ENCODE results near the gene PIEZO1. TPM values are rescaled to one million over a fixed set of nuclear protein-coding genes. Genes with fewer than 3 reads are reported as not detected.

Gene PIEZO1
- total and polyA plus RNA-seq, 2 donors (not counting 3 experiments of a cell fraction or from before 2014, with no cell fraction given): 298 to 322 TPM

DNA sequence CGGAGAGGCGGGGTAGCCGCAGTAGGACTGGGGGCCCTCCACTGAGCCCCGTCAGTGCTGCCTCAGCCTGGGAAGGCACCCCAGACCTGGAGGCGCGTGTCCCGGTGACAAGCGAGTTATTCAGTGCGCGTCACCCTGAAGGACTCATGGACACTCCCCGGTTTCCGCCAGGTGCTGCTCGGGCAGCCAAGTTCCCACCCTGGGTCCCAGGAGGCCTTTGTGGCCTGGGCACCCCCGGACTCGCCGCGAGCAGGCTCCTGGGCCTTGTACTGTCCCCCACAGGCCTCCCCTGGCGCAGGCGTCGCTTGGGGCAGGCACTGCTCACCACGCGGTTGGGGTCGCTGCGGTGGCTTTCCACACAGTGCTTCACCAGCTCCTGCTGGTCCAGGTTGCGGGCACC is 86.4 kb downstream of the PIEZO1 start:
- H4K20me1 ChIP-seq (replicated peaks; ENCODE audit: control insufficient read depth, extremely low read depth, insufficient read depth, low read length): no peaks in the 10 kb centered on the region
- no peak overlapping the region for H3K4me2 ChIP-seq (ENCODE audit: insufficient read depth, low read length)
- no peak overlapping the region for H3K4me3 ChIP-seq (replicated peaks in 1 of 3; ENCODE audit: insufficient read depth in 1 of 3, low read depth in 1 of 3, low read length in 3 of 3)
- H2AFZ ChIP-seq (ENCODE audit: low read depth, low read length): no peak overlapping the region
- intact Hi-C loops (cut with micrococcal nuclease): no loop called here
- CTCF ChIA-PET: no interaction called here
- H3K9me1 ChIP-seq (replicated peaks; ENCODE audit: control insufficient read depth, extremely low read depth, insufficient read depth, low read length): no peaks in the 10 kb centered on the region
- H3K27me3 ChIP-seq (ENCODE audit: control insufficient read depth in 2 of 2, insufficient read depth in 2 of 2, low read length in 2 of 2): no peaks in the 10 kb centered on the region
- no TSS peak for BruUV-seq (replicated peaks)
- no peaks in the 10 kb centered on the region for H3K9me3 ChIP-seq (replicated peaks; ENCODE audit: control insufficient read depth, insufficient read depth, low read length)
- peaks cover 21% of the 10 kb centered on the region for H3K79me2 ChIP-seq (ENCODE audit: control insufficient read depth, insufficient read depth, low read length)
- H3K27ac ChIP-seq (ENCODE audit: insufficient read depth, low read depth, low read length): no peak overlapping the region
- POLR2A ChIA-PET: no interaction called here
- H3K36me3 ChIP-seq (ENCODE audit: control insufficient read depth in 2 of 2, extremely low read depth in 1 of 2, insufficient read depth in 2 of 2, low read length in 2 of 2): peaks cover 4 to 21% of the 10 kb centered on the region in 2 experiments
- dilution Hi-C loops (cut with MboI; ENCODE audit: extremely low pct_ligation_motif_present, low sequenced_read_pairs): no loop called here
- peaks cover 34% of the 10 kb centered on the region for H3K4me1 ChIP-seq (ENCODE audit: control insufficient read depth, extremely low read depth, insufficient read depth, low read length)
- DNase-seq (ENCODE audit: low read depth, low spot score) (no peak), FAIRE-seq (no peak)
- no peak overlapping the region for H3K9ac ChIP-seq (replicated peaks; ENCODE audit: extremely low read depth, insufficient read depth, low read length)
- TF ChIP-seq POLR2A (IDR thresholded peaks at IDR 0.05; ENCODE audit: low read depth, low read length): no peak
- no peak for TF ChIP-seq FOS (IDR thresholded peaks at IDR 0.05; ENCODE audit: borderline replicate concordance, insufficient read depth, low read length)
- TF ChIP-seq, protein P1, sequence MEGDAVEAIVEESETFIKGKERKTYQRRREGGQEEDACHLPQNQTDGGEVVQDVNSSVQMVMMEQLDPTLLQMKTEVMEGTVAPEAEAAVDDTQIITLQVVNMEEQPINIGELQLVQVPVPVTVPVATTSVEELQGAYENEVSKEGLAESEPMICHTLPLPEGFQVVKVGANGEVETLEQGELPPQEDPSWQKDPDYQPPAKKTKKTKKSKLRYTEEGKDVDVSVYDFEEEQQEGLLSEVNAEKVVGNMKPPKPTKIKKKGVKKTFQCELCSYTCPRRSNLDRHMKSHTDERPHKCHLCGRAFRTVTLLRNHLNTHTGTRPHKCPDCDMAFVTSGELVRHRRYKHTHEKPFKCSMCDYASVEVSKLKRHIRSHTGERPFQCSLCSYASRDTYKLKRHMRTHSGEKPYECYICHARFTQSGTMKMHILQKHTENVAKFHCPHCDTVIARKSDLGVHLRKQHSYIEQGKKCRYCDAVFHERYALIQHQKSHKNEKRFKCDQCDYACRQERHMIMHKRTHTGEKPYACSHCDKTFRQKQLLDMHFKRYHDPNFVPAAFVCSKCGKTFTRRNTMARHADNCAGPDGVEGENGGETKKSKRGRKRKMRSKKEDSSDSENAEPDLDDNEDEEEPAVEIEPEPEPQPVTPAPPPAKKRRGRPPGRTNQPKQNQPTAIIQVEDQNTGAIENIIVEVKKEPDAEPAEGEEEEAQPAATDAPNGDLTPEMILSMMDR (IDR thresholded peaks at IDR 0.05; ENCODE audit: extremely low read depth in 1 of 2, insufficient read depth in 1 of 2, low read depth in 1 of 2, low read length in 2 of 2): no peak
- TF ChIP-seq EZH2 (IDR thresholded peaks at IDR 0.05; ENCODE audit: borderline replicate concordance, low read depth, low read length, severe bottlenecking): no peak
- TF ChIP-seq POLR2AphosphoS5 (IDR thresholded peaks at IDR 0.05; ENCODE audit: insufficient read depth, low read depth, low read length): no peak
- TF ChIP-seq, protein P2, sequence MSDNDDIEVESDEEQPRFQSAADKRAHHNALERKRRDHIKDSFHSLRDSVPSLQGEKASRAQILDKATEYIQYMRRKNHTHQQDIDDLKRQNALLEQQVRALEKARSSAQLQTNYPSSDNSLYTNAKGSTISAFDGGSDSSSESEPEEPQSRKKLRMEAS (IDR thresholded peaks at IDR 0.05; ENCODE audit: insufficient read depth, insufficient read length): no peak
- no peak for TF ChIP-seq GATA2 (IDR thresholded peaks at IDR 0.05; ENCODE audit: insufficient read depth, insufficient read length, low read depth, low read length)
- no peak for TF ChIP-seq JUN (IDR thresholded peaks at IDR 0.05; ENCODE audit: borderline replicate concordance, insufficient read depth, insufficient read length, low read depth)
- TF ChIP-seq MYC (IDR thresholded peaks at IDR 0.05; ENCODE audit: low read depth, low read length): no peak
